ENCODE measurements around the gene RAD9B. TPM values are rescaled to one million over a fixed set of nuclear protein-coding genes. Genes with fewer than 3 reads are reported as not detected.

Gene RAD9B
- total RNA-seq, 1 donor from 2014 or later: 0.17 TPM

DNA sequence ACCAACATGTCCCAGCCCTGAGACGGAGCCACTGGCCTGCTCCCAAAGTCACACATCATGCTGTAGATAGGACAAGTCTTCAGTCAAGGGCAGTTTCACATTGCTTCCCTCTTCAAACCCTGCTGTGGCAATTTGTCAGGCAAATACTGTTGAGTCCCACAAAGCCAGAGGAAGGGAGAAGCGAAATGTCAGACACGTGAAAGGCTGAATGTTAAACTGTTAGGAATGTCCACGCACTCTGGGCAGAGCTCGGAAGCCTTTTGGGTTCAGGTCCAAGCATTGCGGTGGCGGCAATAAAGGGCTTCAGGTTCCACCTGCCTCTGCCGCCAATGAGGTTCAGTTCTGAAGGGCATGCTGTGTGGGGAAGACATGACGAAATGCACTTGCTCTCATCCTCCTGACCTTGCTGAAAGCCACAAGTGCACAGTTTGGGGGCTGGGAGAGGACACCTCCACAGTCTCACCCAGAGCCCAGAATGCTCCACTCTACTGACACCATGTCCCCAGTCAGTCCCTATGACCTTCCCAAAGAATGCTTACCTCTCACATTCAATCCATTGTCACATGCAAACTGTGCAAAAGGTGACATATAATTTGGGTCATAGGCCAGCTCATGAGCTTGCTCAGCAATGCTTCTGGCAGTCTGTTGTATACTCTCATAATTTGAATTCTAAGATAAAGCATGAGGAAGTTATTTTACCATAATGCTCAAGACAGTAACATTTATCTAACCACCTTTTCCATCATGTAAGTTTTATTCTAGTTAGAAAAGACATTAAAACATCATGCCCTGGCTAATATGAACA is 35.7 kb downstream of the RAD9B start:
- Histone ChIP-seq H3K9me3 (ENCODE audit: low read depth) (no peaks in the 10 kb centered on the region), H3K4me3 (no peak overlapping the region), H3K4me2 (no peak overlapping the region), H4K20me1 (ENCODE audit: low read depth) (peaks cover 8% of the 10 kb centered on the region), H3K79me2 (ENCODE audit: low read depth) (no peaks in the 10 kb centered on the region), H3K36me3 (no peaks in the 10 kb centered on the region), H3K27me3 (no peaks in the 10 kb centered on the region), H3K9ac (no peak overlapping the region), H3K4me1 (peaks cover 2% of the 10 kb centered on the region), H2AFZ (replicated peaks) (no peak overlapping the region), H3K27ac (no peak overlapping the region), H3F3A (ENCODE audit: low read depth) (no peaks in the 10 kb centered on the region)
- Mint-ChIP-seq H3K36me3 (peaks cover 10% of the 10 kb centered on the region), H3K4me3 (no peak overlapping the region), H3K27ac (no peak overlapping the region), H3K9me3 (no peaks in the 10 kb centered on the region), H3K27me3 (ENCODE audit: insufficient read depth, low read depth) (no peaks in the 10 kb centered on the region), H3K4me1 (no peaks in the 10 kb centered on the region)
- no peak for DNase-seq (ENCODE audit: low spot score)
- TF ChIP-seq EZH2phosphoT487 (IDR thresholded peaks at IDR 0.05): no peak
- no peak for TF ChIP-seq EZH2 (IDR thresholded peaks at IDR 0.05)
- TF ChIP-seq CTCF (IDR thresholded peaks at IDR 0.05): no peak

GRCh38 chr12:110538869-110539622 is 36.9 kb downstream of the RAD9B start:
- no peak for TF ChIP-seq EZH2phosphoT487 (IDR thresholded peaks at IDR 0.05)
- TF ChIP-seq EZH2 (IDR thresholded peaks at IDR 0.05): no peak
- TF ChIP-seq CTCF (IDR thresholded peaks at IDR 0.05): no peak
- peaks cover 8% of the 10 kb centered on the region for H4K20me1 ChIP-seq (ENCODE audit: low read depth)
- H3K27me3 Mint-ChIP-seq (ENCODE audit: insufficient read depth, low read depth): no peaks in the 10 kb centered on the region
- H3K36me3 Mint-ChIP-seq: peaks cover 19% of the 10 kb centered on the region
- H3K27ac Mint-ChIP-seq: no peak overlapping the region
- no peaks in the 10 kb centered on the region for H3F3A ChIP-seq (ENCODE audit: low read depth)
- H3K4me1 ChIP-seq: peaks cover 7% of the 10 kb centered on the region
- H3K9ac ChIP-seq: peak overlapping the region; percentile 37
- no peak for DNase-seq (ENCODE audit: low spot score)
- no peak overlapping the region for H3K4me3 ChIP-seq
- no peaks in the 10 kb centered on the region for H3K36me3 ChIP-seq
- no peak overlapping the region for H3K27ac ChIP-seq
- no peaks in the 10 kb centered on the region for H3K9me3 ChIP-seq (ENCODE audit: low read depth)
- H3K9me3 Mint-ChIP-seq: no peaks in the 10 kb centered on the region
- no peaks in the 10 kb centered on the region for H3K27me3 ChIP-seq
- no peak overlapping the region for H2AFZ ChIP-seq (replicated peaks)
- no peak overlapping the region for H3K4me3 Mint-ChIP-seq
- H3K79me2 ChIP-seq (ENCODE audit: low read depth): no peaks in the 10 kb centered on the region
- H3K4me1 Mint-ChIP-seq: no peaks in the 10 kb centered on the region
- no peak overlapping the region for H3K4me2 ChIP-seq

- Mint-ChIP-seq H3K9me3 (no peaks in the 10 kb centered on the region), H3K36me3 (peaks cover 18% of the 10 kb centered on the region), H3K4me3 (no peak overlapping the region), H3K27ac (no peak overlapping the region), H3K4me1 (no peaks in the 10 kb centered on the region), H3K27me3 (ENCODE audit: insufficient read depth, low read depth) (no peaks in the 10 kb centered on the region)
- no peaks in the 10 kb centered on the region for H3K9me3 ChIP-seq (ENCODE audit: low read depth)
- no peaks in the 10 kb centered on the region for H3K36me3 ChIP-seq
- no peak overlapping the region for H3K4me2 ChIP-seq
- no peaks in the 10 kb centered on the region for H3F3A ChIP-seq (ENCODE audit: low read depth)
- no peak overlapping the region for H3K9ac ChIP-seq
- no peaks in the 10 kb centered on the region for H3K79me2 ChIP-seq (ENCODE audit: low read depth)
- no peak overlapping the region for H3K4me3 ChIP-seq
- no peak for DNase-seq (ENCODE audit: low spot score)
- H4K20me1 ChIP-seq (ENCODE audit: low read depth): peaks cover 8% of the 10 kb centered on the region
- no peak overlapping the region for H2AFZ ChIP-seq (replicated peaks)
- TF ChIP-seq CTCF (IDR thresholded peaks at IDR 0.05) (no peak), EZH2 (IDR thresholded peaks at IDR 0.05) (no peak), EZH2phosphoT487 (IDR thresholded peaks at IDR 0.05) (no peak)
- H3K27me3 ChIP-seq: no peaks in the 10 kb centered on the region
- peaks cover 7% of the 10 kb centered on the region for H3K4me1 ChIP-seq
- no peak overlapping the region for H3K27ac ChIP-seq
Measured at GRCh38 chr12:110540048-110540447, 37.9 kb downstream of the RAD9B start.
